T-helper 9 cell (primary cell): ENCODE results near the gene FIGNL2.
"Not testable (repeated sequence)": the region's sequence is repeated elsewhere in the genome, so short reads cannot be mapped to it uniquely, and the experiment has no call there.

ENCODE experiments used
- DNase-seq: peaks from one replicate; pipeline ENCODE4 v3.0.0-alpha.2; 2020

Gene FIGNL2

GRCh38 chr12:51814311-51815088 lies 34.0 kb downstream of the FIGNL2 start:
- DNase-seq, result peak; percentile 51

- DNase-seq, result no peak
Measured at GRCh38 chr12:51813931-51814310, 34.6 kb downstream of the FIGNL2 start.

GRCh38 chr12:51812871-51813270 lies 35.6 kb downstream of the FIGNL2 start:
- DNase-seq, result no peak

GRCh38 chr12:51811203-51812202 lies 37.0 kb downstream of the FIGNL2 start:
- DNase-seq, result no peak

GRCh38 chr12:51809193-51809592 lies 39.3 kb downstream of the FIGNL2 start:
- no peak for DNase-seq

- no peak for DNase-seq
Measured at GRCh38 chr12:51806896-51807295, 41.6 kb downstream of the FIGNL2 start.

GRCh38 chr12:51801027-51801426 lies 47.5 kb downstream of the FIGNL2 start:
- no peak for DNase-seq

- no peak for DNase-seq
Measured at GRCh38 chr12:51798501-51798900, 50.0 kb downstream of the FIGNL2 start.

GRCh38 chr12:51798051-51798450 lies 50.5 kb downstream of the FIGNL2 start:
- DNase-seq, result not testable (repeated sequence)

- DNase-seq, result no peak
Measured at GRCh38 chr12:51797301-51797700, 51.2 kb downstream of the FIGNL2 start.

GRCh38 chr12:51793201-51793600 lies 55.3 kb downstream of the FIGNL2 start:
- DNase-seq, result no peak

GRCh38 chr12:51792417-51792816 lies 56.1 kb downstream of the FIGNL2 start:
- no peak for DNase-seq

GRCh38 chr12:51788876-51789275 lies 59.6 kb downstream of the FIGNL2 start:
- DNase-seq, result no peak

- DNase-seq, result no peak
Measured at GRCh38 chr12:51785906-51786305, 62.6 kb downstream of the FIGNL2 start.

GRCh38 chr12:51784688-51785087 lies 63.8 kb downstream of the FIGNL2 start:
- no peak for DNase-seq

- no peak for DNase-seq
Measured at GRCh38 chr12:51779876-51780275, 68.6 kb downstream of the FIGNL2 start.

GRCh38 chr12:51777973-51778372 lies 70.5 kb downstream of the FIGNL2 start:
- DNase-seq, result no peak

- no peak for DNase-seq
Measured at GRCh38 chr12:51777457-51777856, 71.1 kb downstream of the FIGNL2 start.

- no peak for DNase-seq
Measured at GRCh38 chr12:51774933-51775332, 73.6 kb downstream of the FIGNL2 start.

- DNase-seq, result no peak
Measured at GRCh38 chr12:51773145-51773869, 75.2 kb downstream of the FIGNL2 start.

GRCh38 chr12:51771008-51771407 lies 77.5 kb downstream of the FIGNL2 start:
- DNase-seq, result no peak
